ENCODE data around the gene ARHGEF25. TPM values are rescaled to one million over a fixed set of nuclear protein-coding genes. Genes with fewer than 3 reads are reported as not detected.

ARHGEF25 gene
- total and polyA plus RNA-seq, 2 donors from 2014 or later, result 10.9 to 15.0 TPM

DNA sequence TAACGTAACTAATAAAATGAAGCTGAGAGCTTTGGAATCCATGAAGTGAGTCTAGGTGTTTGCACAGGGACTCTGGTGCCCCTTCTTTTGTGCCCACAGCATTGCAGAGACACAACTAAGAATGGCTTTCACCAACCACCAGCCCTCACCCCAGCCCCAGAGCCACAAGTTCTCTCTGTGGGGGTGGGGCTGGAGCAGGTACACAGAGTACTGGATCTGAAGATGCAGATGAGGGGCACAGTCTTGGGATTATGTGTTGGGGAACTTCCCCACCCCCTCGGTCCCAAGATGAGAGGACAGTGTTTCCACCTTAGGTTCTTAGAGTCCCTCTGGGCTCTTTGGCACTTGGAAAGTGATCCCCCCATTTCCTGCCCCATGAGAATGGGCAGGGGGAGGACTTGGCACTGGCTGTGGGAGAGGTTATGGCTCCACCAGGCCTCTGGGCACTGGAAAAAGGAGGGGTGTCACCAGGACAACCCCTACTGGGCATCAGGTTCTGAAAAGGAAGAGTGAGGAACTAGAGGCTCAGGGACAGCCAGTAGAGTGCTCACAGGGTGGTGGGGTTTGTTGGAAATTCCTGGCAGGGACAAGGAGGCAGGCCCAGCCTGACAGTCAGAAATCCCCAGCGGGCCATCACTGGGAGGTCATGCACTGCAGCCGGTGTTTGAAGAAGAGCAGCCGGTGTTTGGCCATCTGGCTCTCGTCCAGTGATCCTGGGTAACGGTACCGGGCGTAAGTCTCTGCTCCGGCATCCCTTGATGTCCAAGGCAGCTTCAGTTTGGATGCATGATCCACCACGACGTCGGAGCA lies 15.1 kb downstream of the ARHGEF25 start:
- intact Hi-C loops (cut with DNase I), result no loop called here
- DNase-seq, result peak in 2 of 5 donors; percentile 42 to 65
- H3K36me3 ChIP-seq (ENCODE audit: control insufficient read depth in 2 of 3, insufficient read depth in 3 of 3, low read length in 3 of 3), result no peaks in the 10 kb centered on the region
- H3K9me3 ChIP-seq (ENCODE audit: control insufficient read depth in 2 of 3, insufficient read depth in 1 of 3, low read length in 3 of 3), result no peaks in the 10 kb centered on the region
- no peak overlapping the region for H3K4me3 ChIP-seq (ENCODE audit: low read length in 3 of 3)
- peaks cover 58% of the 10 kb centered on the region for H3K27me3 ChIP-seq (ENCODE audit: control insufficient read depth, insufficient read depth, low read length)
- H3K4me1 ChIP-seq (ENCODE audit: control insufficient read depth in 2 of 3, insufficient read depth in 2 of 3, low read depth in 1 of 3, low read length in 3 of 3), result peaks cover 0 to 12% (median 4%) of the 10 kb centered on the region in 3 donors
- no peak for FAIRE-seq
- H3K27ac ChIP-seq (ENCODE audit: low read depth in 2 of 2, low read length in 2 of 2), result no peak overlapping the region
- H3K9ac ChIP-seq (ENCODE audit: low read length in 3 of 3), result no peak overlapping the region
- TF ChIP-seq, protein P1, sequence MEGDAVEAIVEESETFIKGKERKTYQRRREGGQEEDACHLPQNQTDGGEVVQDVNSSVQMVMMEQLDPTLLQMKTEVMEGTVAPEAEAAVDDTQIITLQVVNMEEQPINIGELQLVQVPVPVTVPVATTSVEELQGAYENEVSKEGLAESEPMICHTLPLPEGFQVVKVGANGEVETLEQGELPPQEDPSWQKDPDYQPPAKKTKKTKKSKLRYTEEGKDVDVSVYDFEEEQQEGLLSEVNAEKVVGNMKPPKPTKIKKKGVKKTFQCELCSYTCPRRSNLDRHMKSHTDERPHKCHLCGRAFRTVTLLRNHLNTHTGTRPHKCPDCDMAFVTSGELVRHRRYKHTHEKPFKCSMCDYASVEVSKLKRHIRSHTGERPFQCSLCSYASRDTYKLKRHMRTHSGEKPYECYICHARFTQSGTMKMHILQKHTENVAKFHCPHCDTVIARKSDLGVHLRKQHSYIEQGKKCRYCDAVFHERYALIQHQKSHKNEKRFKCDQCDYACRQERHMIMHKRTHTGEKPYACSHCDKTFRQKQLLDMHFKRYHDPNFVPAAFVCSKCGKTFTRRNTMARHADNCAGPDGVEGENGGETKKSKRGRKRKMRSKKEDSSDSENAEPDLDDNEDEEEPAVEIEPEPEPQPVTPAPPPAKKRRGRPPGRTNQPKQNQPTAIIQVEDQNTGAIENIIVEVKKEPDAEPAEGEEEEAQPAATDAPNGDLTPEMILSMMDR (IDR thresholded peaks at IDR 0.05; ENCODE audit: borderline replicate concordance, extremely low read depth, insufficient read depth), result no peak

DNA sequence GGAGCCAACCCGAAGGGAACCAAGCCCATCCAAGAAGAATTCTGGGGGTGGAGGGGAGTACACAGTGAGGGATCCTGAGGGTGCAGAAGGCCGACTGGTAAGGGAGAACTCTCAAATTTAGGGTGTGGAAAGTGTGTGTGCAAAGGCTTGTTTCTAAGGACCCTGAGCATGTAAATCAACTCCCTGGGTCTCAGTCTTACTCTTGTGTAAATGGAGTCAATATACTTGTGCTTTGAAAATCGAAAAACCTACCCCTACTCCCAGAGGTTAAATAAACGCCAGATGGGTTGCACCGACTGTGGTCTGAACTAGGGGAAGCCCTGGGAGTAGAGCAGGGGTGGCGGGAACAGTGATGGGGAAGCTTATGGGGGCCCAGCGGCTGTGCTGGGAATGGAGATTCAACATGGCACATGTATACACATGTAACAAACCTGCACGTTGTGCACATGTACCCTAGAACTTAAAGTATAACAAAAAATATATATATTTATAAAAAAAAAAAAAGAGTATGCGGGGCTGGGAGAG lies 15.7 kb downstream of the ARHGEF25 start:
- no peak for FAIRE-seq
- Histone ChIP-seq H3K9me3 (ENCODE audit: control insufficient read depth in 2 of 3, insufficient read depth in 1 of 3, low read length in 3 of 3) (no peaks in the 10 kb centered on the region), H3K36me3 (ENCODE audit: control insufficient read depth in 2 of 3, insufficient read depth in 3 of 3, low read length in 3 of 3) (no peaks in the 10 kb centered on the region), H3K27ac (ENCODE audit: low read depth in 2 of 2, low read length in 2 of 2) (no peak overlapping the region), H3K27me3 (ENCODE audit: control insufficient read depth, insufficient read depth, low read length) (peaks cover 57% of the 10 kb centered on the region), H3K9ac (ENCODE audit: low read length in 3 of 3) (no peak overlapping the region), H3K4me1 (ENCODE audit: control insufficient read depth in 2 of 3, insufficient read depth in 2 of 3, low read depth in 1 of 3, low read length in 3 of 3) (peaks cover 0 to 5% (median 0%) of the 10 kb centered on the region in 3 donors), H3K4me3 (ENCODE audit: low read length in 3 of 3) (no peak overlapping the region)
- intact Hi-C loops (cut with DNase I), result no loop called here
- DNase-seq, result peak in 1 of 5 donors; percentile 17
- TF ChIP-seq, protein P1 (IDR thresholded peaks at IDR 0.05; ENCODE audit: borderline replicate concordance, extremely low read depth, insufficient read depth), result no peak

DNA sequence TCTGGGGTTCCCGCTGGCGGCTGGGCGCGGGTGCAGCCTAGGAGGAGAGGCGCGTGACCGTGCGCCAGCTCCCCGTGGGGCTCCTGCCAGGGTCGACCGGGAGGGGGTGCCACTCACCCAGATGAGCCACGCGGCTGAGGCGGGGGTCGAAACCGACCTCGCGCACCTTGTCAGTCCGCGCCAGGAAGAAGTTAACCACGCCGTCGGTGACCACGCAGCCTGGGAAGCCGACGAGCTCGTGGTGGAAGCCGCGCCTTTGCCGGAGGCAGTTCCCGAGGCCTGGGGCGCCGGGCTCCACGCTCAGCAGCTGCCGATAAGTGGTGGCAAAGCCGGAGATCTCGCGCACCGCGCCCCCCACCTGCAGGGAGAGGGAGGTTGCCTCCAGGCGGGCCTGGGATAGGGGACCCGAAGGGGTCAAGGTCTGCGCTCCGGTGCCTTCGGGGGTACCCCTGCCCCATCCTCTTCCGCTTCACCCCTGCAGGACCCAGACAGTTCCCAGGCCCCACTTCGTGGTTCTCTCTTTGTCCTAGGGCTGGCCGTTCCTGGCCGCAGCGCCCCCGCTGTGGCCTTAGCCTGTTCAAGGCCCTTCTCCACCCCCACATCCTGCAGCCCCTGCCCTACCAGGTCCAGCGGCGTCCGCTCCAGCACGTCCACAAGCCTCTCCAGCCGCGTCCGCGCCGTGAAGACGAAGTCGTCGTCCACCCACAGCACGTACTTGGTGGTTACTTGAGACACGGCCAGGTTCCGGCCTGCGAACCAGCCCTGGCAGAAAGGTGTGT lies 16.5 kb downstream of the ARHGEF25 start:
- Histone ChIP-seq H3K36me3 (ENCODE audit: control insufficient read depth in 2 of 3, insufficient read depth in 3 of 3, low read length in 3 of 3) (no peaks in the 10 kb centered on the region), H3K27me3 (ENCODE audit: control insufficient read depth, insufficient read depth, low read length) (peaks cover 53% of the 10 kb centered on the region), H3K9ac (ENCODE audit: low read length in 3 of 3) (no peak overlapping the region), H3K4me3 (ENCODE audit: low read length in 3 of 3) (no peak overlapping the region), H3K9me3 (ENCODE audit: control insufficient read depth in 2 of 3, insufficient read depth in 1 of 3, low read length in 3 of 3) (no peaks in the 10 kb centered on the region), H3K4me1 (ENCODE audit: control insufficient read depth in 2 of 3, insufficient read depth in 2 of 3, low read depth in 1 of 3, low read length in 3 of 3) (peaks cover 0 to 4% (median 0%) of the 10 kb centered on the region in 3 donors), H3K27ac (ENCODE audit: low read depth in 2 of 2, low read length in 2 of 2) (no peak overlapping the region)
- TF ChIP-seq, protein P1 (IDR thresholded peaks at IDR 0.05; ENCODE audit: borderline replicate concordance, extremely low read depth, insufficient read depth), result no peak
- peak in 4 of 5 donors; percentile 31 to 78 (median 46) for DNase-seq
- FAIRE-seq, result no peak
- intact Hi-C loops (cut with DNase I), result no loop called here

Data from kidney (tissue), 14 donors.